WTC11 (cell line): ENCODE data around the gene GRIK5. TPM values are rescaled to one million over a fixed set of nuclear protein-coding genes. Genes with fewer than 3 reads are reported as not detected.

Experiments
- ATAC-seq: fragments of 200-7000 bp; cut with Tn5 transposase; 2 replicates; pipeline ENCODE4 v1.10.0; 2021; ENCODE audit warnings: mild to moderate bottlenecking, moderate library complexity
- CTCF ChIA-PET: fragments of 300-600 bp; sonication (Branson Sonifier 250); formaldehyde crosslinking; loops from one replicate; lab custom pipeline; 2021; ENCODE audit warnings: antibody characterized with exemption; lab: Charles Lee
- POLR2A ChIA-PET: fragments of 350-600 bp; sonication (Branson Sonifier 250); formaldehyde crosslinking; loops from one replicate; lab custom pipeline; 2021; ENCODE audit warnings: antibody characterized with exemption; lab: Charles Lee
- DNase-seq: peaks from one replicate; pipeline ENCODE4 v3.0.0; 2021; ENCODE audit warnings: low spot score
- H3K27ac Mint-ChIP-seq: 2 replicates; pipeline ENCODE4 v1.8.0; 2021; ENCODE audit warnings: mixed read lengths
- H3K27me3 Mint-ChIP-seq: 2 replicates; pipeline ENCODE4 v1.8.0; 2021; ENCODE audit warnings: low read depth, mild to moderate bottlenecking, moderate library complexity, mixed read lengths
- H3K36me3 Mint-ChIP-seq: 2 replicates; pipeline ENCODE4 v1.8.0; 2021; ENCODE audit warnings: mixed read lengths
- H3K4me1 Mint-ChIP-seq: 2 replicates; pipeline ENCODE4 v1.8.0; 2022; ENCODE audit warnings: mixed read lengths
- H3K4me3 Mint-ChIP-seq: 2 replicates; pipeline ENCODE4 v1.8.0; 2021; ENCODE audit warnings: mild to moderate bottlenecking, moderate library complexity, mixed read lengths
- H3K9me3 Mint-ChIP-seq: 2 replicates; pipeline ENCODE4 v1.8.0; 2021; ENCODE audit warnings: mixed read lengths
- ARID4B ChIP-seq: sonication (generic); formaldehyde crosslinking; IDR thresholded peaks from 2 replicates; pipeline ENCODE4 v1.8.0; 2023; ENCODE audit warnings: missing genetic modification reagents, mild to moderate bottlenecking, borderline replicate concordance
- ATF1 ChIP-seq: sonication (generic); formaldehyde crosslinking; IDR thresholded peaks from 2 replicates; pipeline ENCODE4 v1.8.1; 2023; ENCODE audit warnings: mild to moderate bottlenecking, moderate library complexity, missing genetic modification reagents
- ATF6 ChIP-seq: sonication (generic); formaldehyde crosslinking; IDR thresholded peaks from 2 replicates; pipeline ENCODE4 v1.8.1; 2023; ENCODE audit warnings: mild to moderate bottlenecking, missing genetic modification reagents
- E2F5 ChIP-seq: sonication (generic); formaldehyde crosslinking; IDR thresholded peaks from 2 replicates; pipeline ENCODE4 v1.8.1; 2022; ENCODE audit warnings: mild to moderate bottlenecking, moderate library complexity, missing genetic modification reagents
- FOXP1 ChIP-seq: sonication (generic); formaldehyde crosslinking; IDR thresholded peaks from 2 replicates; pipeline ENCODE4 v1.8.0; 2022; ENCODE audit warnings: missing genetic modification reagents, mild to moderate bottlenecking, moderate library complexity, borderline replicate concordance
- MXD4 ChIP-seq: fragments of 250-450 bp; sonication (Bioruptor Pico); IDR thresholded peaks from 2 replicates; pipeline ENCODE4 v1.8.0; 2021; ENCODE audit warnings: mild to moderate bottlenecking, moderate library complexity, borderline replicate concordance
- MYBL2 ChIP-seq: sonication (generic); formaldehyde crosslinking; IDR thresholded peaks from 2 replicates; pipeline ENCODE4 v1.8.1; 2023; ENCODE audit warnings: mild to moderate bottlenecking, moderate library complexity, missing genetic modification reagents
- NR2C2 ChIP-seq: sonication (generic); formaldehyde crosslinking; IDR thresholded peaks from 2 replicates; pipeline ENCODE4 v1.8.0; 2022; ENCODE audit warnings: mild to moderate bottlenecking, missing genetic modification reagents
- PREB ChIP-seq: sonication (generic); formaldehyde crosslinking; IDR thresholded peaks from 2 replicates; pipeline ENCODE4 v1.8.1; 2022; ENCODE audit warnings: mild to moderate bottlenecking, missing genetic modification reagents, moderate library complexity, borderline replicate concordance
- PRRX2 ChIP-seq: fragments of 250-450 bp; sonication (Bioruptor Pico); IDR thresholded peaks from 2 replicates; pipeline ENCODE4 v1.8.0; 2021; ENCODE audit warnings: mild to moderate bottlenecking
- RELA ChIP-seq: sonication (generic); formaldehyde crosslinking; IDR thresholded peaks from 2 replicates; pipeline ENCODE4 v1.8.1; 2022; ENCODE audit warnings: missing genetic modification reagents, mild to moderate bottlenecking, borderline replicate concordance
- SMAD3 ChIP-seq: sonication (generic); formaldehyde crosslinking; IDR thresholded peaks from 2 replicates; pipeline ENCODE4 v1.8.0; 2022; ENCODE audit warnings: missing genetic modification reagents, mild to moderate bottlenecking, borderline replicate concordance
- SOX15 ChIP-seq: fragments of 250-450 bp; sonication (Bioruptor Pico); IDR thresholded peaks from 2 replicates; pipeline ENCODE4 v1.9.0; 2021; ENCODE audit warnings: mild to moderate bottlenecking
- TEAD1 ChIP-seq: sonication (generic); formaldehyde crosslinking; IDR thresholded peaks from 2 replicates; pipeline ENCODE4 v1.8.0; 2022; ENCODE audit warnings: mild to moderate bottlenecking, missing genetic modification reagents
- USF2 ChIP-seq: sonication (generic); formaldehyde crosslinking; IDR thresholded peaks from 2 replicates; pipeline ENCODE4 v1.8.1; 2023; ENCODE audit warnings: mild to moderate bottlenecking, missing genetic modification reagents, moderate library complexity
- ZNF232 ChIP-seq: sonication (generic); formaldehyde crosslinking; IDR thresholded peaks from 2 replicates; pipeline ENCODE4 v1.8.0; 2022; ENCODE audit warnings: mild to moderate bottlenecking, missing genetic modification reagents
- ZNF281 ChIP-seq: sonication (generic); formaldehyde crosslinking; IDR thresholded peaks from 2 replicates; pipeline ENCODE4 v1.8.0; 2023; ENCODE audit warnings: mild to moderate bottlenecking, missing genetic modification reagents
- ZNF317 ChIP-seq: sonication (generic); formaldehyde crosslinking; IDR thresholded peaks from 2 replicates; pipeline ENCODE4 v1.8.1; 2023; ENCODE audit warnings: low read depth, mild to moderate bottlenecking, moderate library complexity, missing genetic modification reagents, borderline replicate concordance
- ZNF425 ChIP-seq: fragments of 250-450 bp; sonication (Bioruptor Pico); conservative IDR thresholded peaks from 2 replicates; pipeline ENCODE4 v1.9.0; 2021; ENCODE audit warnings: mild to moderate bottlenecking
- total RNA-seq: library from RNA; stranded (reverse); gene quantifications from 3 replicates; pipeline ENCODE4 v1.2.3, GENCODE V29; 2021

Gene GRIK5
- total RNA-seq, 1 experiment from 2014 or later = 52.3 TPM

- H3K9me3 Mint-ChIP-seq = no peaks in the 10 kb centered on the region
- peak overlapping the region; percentile 54 for H3K4me3 Mint-ChIP-seq
- POLR2A ChIA-PET = interaction anchor here (0.6 kb wide), 1 partner anchor 188 kb away, joined by 5 read pairs; no protein-coding TSS in a partner anchor
- no peak for DNase-seq
- peaks cover 29% of the 10 kb centered on the region for H3K4me1 Mint-ChIP-seq
- TF ChIP-seq ZNF317 = no peak
- no peak for TF ChIP-seq TEAD1 (CRISPR knock-in tag)
- no peak for TF ChIP-seq ZNF281 (CRISPR knock-in tag)
- TF ChIP-seq MXD4 = no peak
- no peak for TF ChIP-seq FOXP1 (CRISPR knock-in tag)
- no peak for TF ChIP-seq NR2C2 (CRISPR knock-in tag)
- TF ChIP-seq PRRX2 = no peak
- no peak for TF ChIP-seq ATF6 (CRISPR knock-in tag)
- no peak for TF ChIP-seq ZNF425 (CRISPR knock-in tag)
- TF ChIP-seq USF2 (CRISPR knock-in tag) = no peak
- TF ChIP-seq RELA (CRISPR knock-in tag) = no peak
- TF ChIP-seq SOX15 (CRISPR knock-in tag) = no peak
- no peak for TF ChIP-seq ARID4B (CRISPR knock-in tag)
- TF ChIP-seq E2F5 (CRISPR knock-in tag) = no peak
- no peak for TF ChIP-seq ATF1 (CRISPR knock-in tag)
- TF ChIP-seq ZNF232 = no peak
- no peak for TF ChIP-seq SMAD3 (CRISPR knock-in tag)
- no peak for TF ChIP-seq PREB (CRISPR knock-in tag)
- no peak for TF ChIP-seq MYBL2 (CRISPR knock-in tag)
- CTCF ChIA-PET = interaction anchor here (1.1 to 5.3 kb wide), 6 partner anchors 12 to 1574 kb away, joined by 3 to 50 read pairs (median 14); no protein-coding TSS in a partner anchor
- peaks cover 19% of the 10 kb centered on the region for H3K36me3 Mint-ChIP-seq
- ATAC-seq = no peak
- no peak overlapping the region for H3K27ac Mint-ChIP-seq
- peaks cover 61% of the 10 kb centered on the region for H3K27me3 Mint-ChIP-seq
These were observed 70.2 kb downstream of the GRIK5 start for GRCh38 chr19:41999878-42000208.
